ENCODE data around the gene GALNT11. TPM values are rescaled to one million over a fixed set of nuclear protein-coding genes. Genes with fewer than 3 reads are reported as not detected.
"Not testable (repeated sequence)": the region's sequence is repeated elsewhere in the genome, so short reads cannot be mapped to it uniquely, and the experiment has no call there.

Gene GALNT11
- total RNA-seq, 4 donors from 2014 or later = 46.8 to 60.2 (median 51.8) TPM

GRCh38 chr7:152076940-152077933 lies 51.8 kb downstream of the GALNT11 start:
- ATAC-seq = no peak
- H3K9me3 ChIP-seq = no peaks in the 10 kb centered on the region
- TF ChIP-seq CTCF (IDR thresholded peaks at IDR 0.05) (no peak), POLR2A (IDR thresholded peaks at IDR 0.05) (no peak), POLR2AphosphoS5 (IDR thresholded peaks at IDR 0.05) (no peak), EP300 (IDR thresholded peaks at IDR 0.05) (no peak)
- no peak overlapping the region for H3K27ac ChIP-seq
- no peak overlapping the region for H3K4me3 ChIP-seq
- H3K4me1 ChIP-seq = peaks cover 0 to 19% (median 0%) of the 10 kb centered on the region in 3 donors
- H3K36me3 ChIP-seq = no peaks in the 10 kb centered on the region
- 77 to 88% methylated on average over 7 of the region's 8 CpGs for whole genome bisulfite sequencing, 2 donors (ENCODE audit: low coverage in 1 of 2)
- no peaks in the 10 kb centered on the region for H3K27me3 ChIP-seq

GRCh38 chr7:152078025-152078424 lies 52.6 kb downstream of the GALNT11 start:
- Histone ChIP-seq H3K4me1 (peaks cover 0 to 19% (median 0%) of the 10 kb centered on the region in 3 donors), H3K4me3 (no peak overlapping the region), H3K27me3 (no peaks in the 10 kb centered on the region), H3K27ac (no peak overlapping the region), H3K36me3 (no peaks in the 10 kb centered on the region), H3K9me3 (no peaks in the 10 kb centered on the region)
- WGBS, 2 donors (ENCODE audit: low coverage in 1 of 2) = 85 to 100% methylated on average over 1 to 5 of the region's 6 CpGs
- ATAC-seq = no peak
- TF ChIP-seq POLR2AphosphoS5 (IDR thresholded peaks at IDR 0.05) (no peak), EP300 (IDR thresholded peaks at IDR 0.05) (no peak), CTCF (IDR thresholded peaks at IDR 0.05) (no peak), POLR2A (IDR thresholded peaks at IDR 0.05) (no peak)

GRCh38 chr7:152078786-152079185 lies 53.3 kb downstream of the GALNT11 start:
- no peaks in the 10 kb centered on the region for H3K27me3 ChIP-seq
- no peak overlapping the region for H3K4me3 ChIP-seq
- TF ChIP-seq POLR2A (IDR thresholded peaks at IDR 0.05) = no peak
- TF ChIP-seq POLR2AphosphoS5 (IDR thresholded peaks at IDR 0.05) = no peak
- TF ChIP-seq CTCF (IDR thresholded peaks at IDR 0.05) = no peak
- no peak for TF ChIP-seq EP300 (IDR thresholded peaks at IDR 0.05)
- peaks cover 0 to 19% (median 0%) of the 10 kb centered on the region in 3 donors for H3K4me1 ChIP-seq
- H3K36me3 ChIP-seq = no peaks in the 10 kb centered on the region
- no peak overlapping the region for H3K27ac ChIP-seq
- ATAC-seq = no peak
- no peaks in the 10 kb centered on the region for H3K9me3 ChIP-seq
- WGBS, 2 donors (ENCODE audit: low coverage in 1 of 2) = 82 to 100% methylated on average over 3 of the region's 3 CpGs

GRCh38 chr7:152081088-152081487 lies 55.6 kb downstream of the GALNT11 start:
- TF ChIP-seq POLR2A (IDR thresholded peaks at IDR 0.05) = no peak
- no peak for TF ChIP-seq POLR2AphosphoS5 (IDR thresholded peaks at IDR 0.05)
- no peak for TF ChIP-seq CTCF (IDR thresholded peaks at IDR 0.05)
- no peak for TF ChIP-seq EP300 (IDR thresholded peaks at IDR 0.05)
- no peak for ATAC-seq
- Histone ChIP-seq H3K4me1 (peaks cover 0 to 19% (median 0%) of the 10 kb centered on the region in 3 donors), H3K27ac (no peak overlapping the region), H3K9me3 (no peaks in the 10 kb centered on the region), H3K4me3 (no peak overlapping the region), H3K27me3 (no peaks in the 10 kb centered on the region), H3K36me3 (no peaks in the 10 kb centered on the region)
- 86% methylated on average over 4 of the region's 4 CpGs for WGBS, 2 donors (ENCODE audit: low coverage in 1 of 2)

- H3K4me3 ChIP-seq, H3K27ac ChIP-seq, H3K36me3 ChIP-seq, ATAC-seq, H3K9me3 ChIP-seq, H3K27me3 ChIP-seq, H3K4me1 ChIP-seq: not testable (repeated sequence)
- 94 to 95% methylated on average over 5 to 6 of the region's 6 CpGs for WGBS, 2 donors (ENCODE audit: low coverage in 1 of 2)
These were observed 56.7 kb downstream of the GALNT11 start for GRCh38 chr7:152082073-152082721.

Measured in gastroesophageal sphincter (tissue), 4 donors.